CD4-positive, alpha-beta T cell treated with Interleukin-21 for 1 hour (primary cell): ENCODE results near the gene PDIA2.
A peak's percentile ranks its signal among the peaks of the same experiment; 100 is the strongest.
"Not testable (repeated sequence)": the region's sequence is repeated elsewhere in the genome, so short reads cannot be mapped to it uniquely, and the experiment has no call there.

Experiments used
- DNase-seq: peaks from one replicate; pipeline ENCODE4 v3.0.0-alpha.2; 2020

Gene PDIA2

GRCh38 chr16:263944-264343 lies 19.0 kb upstream of the PDIA2 start:
- DNase-seq: no peak

- no peak for DNase-seq
These were observed 18.5 kb upstream of the PDIA2 start for GRCh38 chr16:264440-264951.

- no peak for DNase-seq
These were observed 17.9 kb upstream of the PDIA2 start for GRCh38 chr16:265002-265529.

DNA sequence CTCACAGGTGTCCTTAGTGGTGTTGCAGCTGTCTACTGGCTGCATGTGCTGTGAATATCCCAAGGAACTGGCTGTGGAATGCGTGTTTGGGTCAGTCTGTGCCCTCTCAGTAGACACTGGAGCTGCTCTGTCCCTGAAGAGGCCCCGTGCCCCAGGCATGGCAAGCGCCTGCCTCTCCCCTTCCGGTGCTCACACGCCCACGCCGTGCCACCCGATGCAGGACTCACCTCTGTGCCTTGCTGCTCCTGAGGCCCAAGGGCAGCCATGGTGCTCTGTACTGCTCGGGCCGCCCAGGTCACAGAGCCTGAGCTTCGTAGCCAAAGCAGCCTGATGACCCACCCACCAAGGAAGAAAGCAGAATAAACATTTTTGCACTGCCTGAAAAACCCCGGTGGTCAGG lies 17.3 kb upstream of the PDIA2 start:
- DNase-seq: no peak

- DNase-seq: no peak
These were observed 16.5 kb upstream of the PDIA2 start for GRCh38 chr16:266258-267164.

GRCh38 chr16:267562-267961 lies 15.4 kb upstream of the PDIA2 start:
- DNase-seq: not testable (repeated sequence)

DNA sequence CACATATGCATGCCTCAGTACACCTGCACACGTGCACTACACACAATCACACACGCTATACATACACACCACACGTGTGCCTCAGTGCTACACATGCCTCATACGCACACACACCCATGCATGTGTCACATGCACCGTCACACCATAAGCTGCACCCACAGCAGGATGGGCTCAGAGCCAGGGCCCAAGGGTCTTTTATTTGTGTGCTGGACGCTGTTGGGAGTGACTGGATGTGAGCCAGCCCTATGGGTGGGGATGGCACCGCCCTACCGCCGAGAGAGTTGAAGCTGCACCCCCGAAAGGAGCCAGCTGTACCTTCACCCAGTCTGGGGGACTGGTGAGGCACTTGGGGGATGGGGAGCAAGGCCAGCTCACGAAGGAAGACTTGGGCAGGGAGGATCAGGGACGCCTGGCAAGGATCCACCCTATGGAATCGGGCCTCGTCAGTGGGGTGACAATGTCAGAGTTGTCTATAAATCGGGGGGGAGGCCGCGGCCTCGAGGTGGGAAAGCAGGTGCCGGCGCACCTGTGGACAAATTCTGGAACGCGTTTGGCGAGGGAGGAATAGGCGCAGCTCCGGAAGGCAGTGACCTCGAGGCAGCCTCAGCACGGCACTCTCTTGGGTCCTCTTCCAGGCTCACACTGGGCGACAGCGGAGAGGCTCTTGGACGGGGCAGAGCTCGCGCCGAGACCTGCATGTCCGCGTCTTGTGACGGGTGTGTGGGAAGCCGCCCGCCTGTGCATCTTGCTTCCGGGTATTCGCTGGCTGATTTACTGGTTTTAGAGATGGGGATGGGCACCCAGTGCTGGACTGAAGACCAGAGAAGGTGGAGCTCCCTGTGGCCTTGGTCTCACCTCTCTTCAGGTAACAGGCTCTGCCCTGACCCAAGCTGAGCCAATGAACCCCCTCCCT lies 14.6 kb upstream of the PDIA2 start:
- DNase-seq: no peak

DNA sequence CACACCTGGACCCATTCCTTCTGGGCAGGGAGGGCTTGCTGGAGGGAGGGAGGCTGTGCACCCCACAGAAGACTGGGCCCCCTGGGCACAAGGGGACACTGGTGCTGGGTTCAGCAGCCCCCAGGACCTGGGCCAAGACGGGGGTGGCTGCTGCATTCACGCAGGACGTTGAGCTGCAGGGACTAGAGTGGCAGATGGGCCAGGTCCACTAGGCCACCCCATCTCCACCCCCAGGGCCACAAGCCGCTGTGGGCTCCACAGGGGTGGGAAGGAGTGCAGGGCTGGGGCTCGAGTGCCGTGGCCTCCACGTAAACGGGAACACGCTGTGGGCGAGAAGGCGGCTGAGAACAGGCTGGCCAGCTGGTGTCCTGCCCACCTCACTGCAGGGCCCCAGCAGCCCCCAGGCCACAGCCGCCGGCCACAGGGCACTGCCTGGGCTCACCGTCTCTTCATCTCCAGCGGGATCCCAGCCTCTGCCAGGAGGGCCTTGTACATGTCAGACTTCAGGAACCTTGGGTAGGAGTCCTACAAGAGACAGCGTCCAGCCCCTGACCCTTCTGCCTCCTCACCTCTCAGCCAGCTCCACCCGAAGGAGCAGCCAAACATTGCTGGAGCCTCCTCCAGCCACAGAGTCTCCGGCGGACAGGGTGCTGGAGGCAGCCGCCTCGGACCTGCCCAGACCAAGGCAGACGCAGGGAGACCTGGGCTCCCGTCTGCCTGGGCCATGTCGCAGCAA lies 13.7 kb upstream of the PDIA2 start:
- no peak for DNase-seq

DNA sequence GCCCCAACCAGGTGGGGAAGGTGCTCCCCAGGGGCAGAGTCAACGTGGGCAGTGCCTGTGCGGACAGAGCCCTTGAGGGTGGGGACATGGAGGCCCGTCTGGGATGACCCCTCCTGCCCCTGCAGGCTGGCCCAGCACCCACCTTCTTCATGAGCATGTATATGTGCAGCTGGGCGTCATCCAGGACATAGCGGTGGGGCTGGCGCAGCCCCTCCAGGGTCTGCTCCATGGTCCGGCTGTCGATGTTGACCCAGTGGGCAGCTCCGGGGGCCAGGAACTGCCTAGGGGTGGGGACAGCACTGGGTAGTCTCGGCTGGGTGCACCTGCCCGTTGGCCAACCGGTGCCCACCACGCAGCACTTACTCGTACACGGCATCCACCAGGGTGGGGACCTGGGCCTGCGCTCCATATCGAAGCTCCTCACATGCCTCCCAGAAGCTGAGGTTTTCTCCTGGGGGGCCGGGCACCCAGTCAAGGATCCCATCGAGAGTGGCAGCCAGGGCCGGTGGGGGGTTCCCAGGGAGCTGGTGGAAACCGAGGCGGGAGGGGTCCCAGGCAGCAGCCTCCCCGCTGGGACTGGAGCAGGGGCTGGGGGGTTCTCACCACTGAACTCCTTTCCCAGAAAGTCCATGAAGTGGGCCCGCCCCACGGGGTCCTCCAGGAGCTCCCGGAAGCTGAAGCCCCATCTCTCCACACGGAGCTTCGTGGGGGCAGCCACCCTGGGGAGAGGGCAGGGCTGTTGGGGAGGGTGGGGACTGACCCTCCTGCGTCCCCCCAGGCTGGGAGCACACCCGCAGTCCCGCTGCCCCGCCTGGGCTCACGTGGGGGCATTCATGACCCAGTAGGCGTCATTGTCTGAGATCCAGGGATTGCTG lies 12.3 kb upstream of the PDIA2 start:
- DNase-seq: no peak

- no peak for DNase-seq
These were observed 10.1 kb upstream of the PDIA2 start for GRCh38 chr16:272633-273546.

GRCh38 chr16:273547-274421 lies 9.2 kb upstream of the PDIA2 start:
- no peak for DNase-seq

DNA sequence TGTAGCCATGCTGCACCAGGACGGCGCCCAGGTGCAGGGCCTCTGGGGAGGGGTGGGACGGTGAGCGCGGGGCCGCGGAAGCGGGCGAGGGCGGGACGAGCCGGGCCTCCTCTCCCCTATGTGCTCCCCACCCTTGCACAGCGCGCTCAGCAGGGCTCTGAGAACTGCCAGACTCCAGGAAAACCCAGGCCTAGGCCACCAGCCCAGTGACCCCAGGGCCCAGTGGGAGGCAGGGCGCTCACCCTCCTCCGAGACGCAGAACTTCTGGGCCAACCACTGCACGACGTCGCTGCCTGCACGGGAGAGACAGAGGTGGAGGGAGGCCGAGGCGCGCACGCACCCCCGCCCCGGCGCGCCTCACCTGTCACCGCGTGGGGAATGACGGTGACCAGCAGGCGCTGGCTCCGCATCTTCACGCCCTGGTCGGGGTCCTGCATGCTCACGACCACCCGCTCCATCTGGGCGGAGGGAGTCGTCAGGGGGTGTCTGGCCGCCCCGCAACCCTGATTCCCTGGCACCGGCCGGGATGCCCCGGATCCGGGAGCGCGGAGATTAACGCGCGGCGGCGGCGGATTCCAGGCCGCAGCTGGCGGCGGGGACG lies 7.8 kb upstream of the PDIA2 start:
- no peak for DNase-seq

- no peak for DNase-seq
These were observed 7.2 kb upstream of the PDIA2 start, which contains the start of gene RGS11 for GRCh38 chr16:275786-276232. RGS11 (minus strand) TSS chr16:275944; CDS start chr16:275911, 33 bp downstream.

- no peak for DNase-seq
These were observed 6.4 kb upstream of the PDIA2 start for GRCh38 chr16:276426-277077.

- DNase-seq: peak; percentile 66
These were observed 4.0 kb upstream of the PDIA2 start for GRCh38 chr16:278863-279366.

DNA sequence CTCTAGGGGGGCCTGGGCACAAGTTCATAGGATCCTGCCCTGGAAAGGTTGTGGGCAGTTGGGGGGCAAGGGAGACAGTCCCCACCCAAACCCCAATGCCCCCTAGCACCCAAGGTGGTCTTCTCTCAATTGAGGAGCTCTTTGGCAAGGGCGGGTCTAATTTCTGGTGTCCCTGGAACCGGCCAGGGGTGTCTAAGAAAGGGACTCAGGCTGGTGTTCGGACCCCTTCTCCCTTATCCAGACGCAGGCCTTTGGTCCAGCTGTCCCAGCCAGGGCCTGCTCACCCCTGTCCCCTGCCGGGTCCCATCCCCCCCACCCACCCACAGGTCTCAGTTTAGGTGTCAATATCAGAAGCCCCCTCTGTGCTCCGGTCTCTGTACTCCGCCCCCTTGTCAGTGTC lies 3.4 kb upstream of the PDIA2 start:
- DNase-seq: no peak

DNA sequence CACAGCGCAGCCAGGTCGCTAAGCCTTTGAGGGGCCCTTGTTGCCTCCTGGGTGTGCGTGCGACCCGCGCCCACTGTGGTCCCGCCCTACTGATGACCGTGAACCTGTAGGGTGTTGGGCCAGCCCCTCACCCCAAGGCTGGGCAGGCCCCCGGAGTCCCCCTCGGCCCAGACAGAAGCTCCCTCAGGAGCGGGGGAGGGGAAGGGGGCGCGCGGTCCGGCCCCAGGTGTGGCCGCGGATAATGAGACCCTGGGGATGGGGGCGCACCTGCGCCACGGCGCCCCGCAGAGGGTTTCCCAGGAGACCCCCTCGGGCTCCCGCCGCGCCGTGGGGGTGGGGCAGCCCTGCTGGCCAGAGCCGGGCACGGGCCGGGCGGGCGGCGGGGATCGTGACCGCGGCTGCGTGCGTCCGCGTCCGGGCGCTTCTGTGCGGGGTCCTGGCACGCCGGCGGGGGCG lies 2.9 kb upstream of the PDIA2 start:
- DNase-seq: no peak

DNA sequence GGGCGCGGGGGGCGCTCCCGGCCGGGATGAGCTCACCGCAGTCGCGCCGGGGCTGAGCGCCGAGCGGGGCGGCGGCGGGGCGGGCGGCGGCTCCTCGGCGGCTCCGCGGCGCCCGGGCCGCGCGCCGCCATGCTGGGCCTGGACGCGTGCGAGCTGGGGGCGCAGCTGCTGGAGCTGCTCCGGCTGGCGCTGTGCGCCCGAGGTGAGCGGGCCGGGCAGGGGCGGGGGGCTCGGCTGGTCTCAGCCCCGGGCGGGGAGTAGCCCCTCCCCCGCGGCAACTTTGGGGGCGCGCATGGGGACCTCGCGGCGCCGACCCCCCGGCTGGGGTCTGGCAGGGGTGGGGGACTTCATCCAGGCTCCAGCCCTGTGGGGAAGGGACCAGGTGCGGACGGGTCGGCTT lies 2.4 kb upstream of the PDIA2 start, which contains the start of gene ARHGDIG:
Gene ARHGDIG (plus strand): TSS at position 40 of the 400 bp plus-strand sequence. CDS start 90 bp downstream, at position 130.
- no peak for DNase-seq
